WTC11 (cell line): ENCODE measurements around the gene GNPTG. TPM values are rescaled to one million over a fixed set of nuclear protein-coding genes. Genes with fewer than 3 reads are reported as not detected.
A peak's percentile ranks its signal among the peaks of the same experiment; 100 is the strongest.

ENCODE experiments used
- ATAC-seq: fragments of 200-7000 bp; cut with Tn5 transposase; 2 replicates; pipeline ENCODE4 v1.10.0; 2021; ENCODE audit warnings: mild to moderate bottlenecking, moderate library complexity
- CTCF ChIA-PET: fragments of 300-600 bp; sonication (Branson Sonifier 250); formaldehyde crosslinking; loops from one replicate; lab custom pipeline; 2021; ENCODE audit warnings: antibody characterized with exemption; lab: Charles Lee
- POLR2A ChIA-PET: fragments of 350-600 bp; sonication (Branson Sonifier 250); formaldehyde crosslinking; loops from one replicate; lab custom pipeline; 2021; ENCODE audit warnings: antibody characterized with exemption; lab: Charles Lee
- DNase-seq: peaks from one replicate; pipeline ENCODE4 v3.0.0; 2021; ENCODE audit warnings: low spot score
- H3K27ac Mint-ChIP-seq: 2 replicates; pipeline ENCODE4 v1.8.0; 2021; ENCODE audit warnings: mixed read lengths
- H3K27me3 Mint-ChIP-seq: 2 replicates; pipeline ENCODE4 v1.8.0; 2021; ENCODE audit warnings: low read depth, mild to moderate bottlenecking, moderate library complexity, mixed read lengths
- H3K36me3 Mint-ChIP-seq: 2 replicates; pipeline ENCODE4 v1.8.0; 2021; ENCODE audit warnings: mixed read lengths
- H3K4me1 Mint-ChIP-seq: 2 replicates; pipeline ENCODE4 v1.8.0; 2022; ENCODE audit warnings: mixed read lengths
- H3K4me3 Mint-ChIP-seq: 2 replicates; pipeline ENCODE4 v1.8.0; 2021; ENCODE audit warnings: mild to moderate bottlenecking, moderate library complexity, mixed read lengths
- H3K9me3 Mint-ChIP-seq: 2 replicates; pipeline ENCODE4 v1.8.0; 2021; ENCODE audit warnings: mixed read lengths
- EMX1 ChIP-seq: fragments of 250-450 bp; sonication (Bioruptor Pico); IDR thresholded peaks from 2 replicates; pipeline ENCODE4 v1.8.0; 2021; ENCODE audit warnings: mild to moderate bottlenecking
- IRF2 ChIP-seq: sonication (generic); formaldehyde crosslinking; IDR thresholded peaks from 2 replicates; pipeline ENCODE4 v1.8.0; 2022; ENCODE audit warnings: low read depth, missing genetic modification reagents, borderline replicate concordance
- JUN ChIP-seq: sonication (generic); formaldehyde crosslinking; IDR thresholded peaks from 2 replicates; pipeline ENCODE4 v1.8.0; 2023; ENCODE audit warnings: mild to moderate bottlenecking, missing genetic modification reagents
- NR1H2 ChIP-seq: sonication (generic); formaldehyde crosslinking; IDR thresholded peaks from 2 replicates; pipeline ENCODE4 v1.9.0; 2021; ENCODE audit warnings: mild to moderate bottlenecking, moderate library complexity, missing genetic modification reagents
- NR3C1 ChIP-seq: sonication (generic); formaldehyde crosslinking; conservative IDR thresholded peaks from 2 replicates; pipeline ENCODE4 v1.8.1; 2023; ENCODE audit warnings: low read depth, mild to moderate bottlenecking, missing genetic modification reagents
- PRRX2 ChIP-seq: fragments of 250-450 bp; sonication (Bioruptor Pico); IDR thresholded peaks from 2 replicates; pipeline ENCODE4 v1.8.0; 2021; ENCODE audit warnings: mild to moderate bottlenecking
- RELA ChIP-seq: sonication (generic); formaldehyde crosslinking; IDR thresholded peaks from 2 replicates; pipeline ENCODE4 v1.8.1; 2022; ENCODE audit warnings: missing genetic modification reagents, mild to moderate bottlenecking, borderline replicate concordance
- RORB ChIP-seq: fragments of 250-450 bp; sonication (Bioruptor Pico); IDR thresholded peaks from 2 replicates; pipeline ENCODE4 v1.9.0; 2021; ENCODE audit warnings: mild to moderate bottlenecking
- SOX15 ChIP-seq: fragments of 250-450 bp; sonication (Bioruptor Pico); IDR thresholded peaks from 2 replicates; pipeline ENCODE4 v1.9.0; 2021; ENCODE audit warnings: mild to moderate bottlenecking
- TP53 ChIP-seq: sonication (generic); formaldehyde crosslinking; IDR thresholded peaks from 2 replicates; pipeline ENCODE4 v1.8.1; 2023; ENCODE audit warnings: mild to moderate bottlenecking, missing genetic modification reagents
- ZNF219 ChIP-seq: sonication (generic); formaldehyde crosslinking; IDR thresholded peaks from 2 replicates; pipeline ENCODE4 v1.8.0; 2023; ENCODE audit warnings: missing genetic modification reagents, mild to moderate bottlenecking, borderline replicate concordance
- ZNF263 ChIP-seq: sonication (generic); formaldehyde crosslinking; IDR thresholded peaks from 2 replicates; pipeline ENCODE4 v1.8.1; 2022; ENCODE audit warnings: low read depth, mild to moderate bottlenecking, moderate library complexity, missing genetic modification reagents
- ZNF416 ChIP-seq: fragments of 250-450 bp; sonication (Bioruptor Pico); IDR thresholded peaks from 2 replicates; pipeline ENCODE4 v1.9.0; 2021; ENCODE audit warnings: mild to moderate bottlenecking, inconsistent platforms
- total RNA-seq: library from RNA; stranded (reverse); gene quantifications from 3 replicates; pipeline ENCODE4 v1.2.3, GENCODE V29; 2021
- TF ChIP-seq, protein P1 (sequence below): sonication (generic); formaldehyde crosslinking; IDR thresholded peaks from 2 replicates; pipeline ENCODE4 v1.8.1; 2022; ENCODE audit warnings: missing genetic modification reagents, borderline replicate concordance
- TF ChIP-seq, protein P2 (sequence below): sonication (generic); formaldehyde crosslinking; IDR thresholded peaks from 2 replicates; pipeline ENCODE4 v1.8.1; 2023; ENCODE audit warnings: mild to moderate bottlenecking, missing genetic modification reagents, borderline replicate concordance
- TF ChIP-seq, protein P3 (sequence below): sonication (generic); formaldehyde crosslinking; IDR thresholded peaks from 2 replicates; pipeline ENCODE4 v1.8.1; 2023; ENCODE audit warnings: mild to moderate bottlenecking, missing genetic modification reagents, moderate library complexity
- TF ChIP-seq, protein P4 (sequence below): sonication (generic); formaldehyde crosslinking; conservative IDR thresholded peaks from 2 replicates; pipeline ENCODE4 v1.8.1; 2023; ENCODE audit warnings: mild to moderate bottlenecking, low read depth, missing genetic modification reagents, moderate library complexity
- TF ChIP-seq, protein P5 (sequence below): sonication (generic); formaldehyde crosslinking; IDR thresholded peaks from 2 replicates; pipeline ENCODE4 v1.8.1; 2023; ENCODE audit warnings: mild to moderate bottlenecking, missing genetic modification reagents
- TF ChIP-seq, protein P6 (sequence below): sonication (generic); formaldehyde crosslinking; IDR thresholded peaks from 2 replicates; pipeline ENCODE4 v1.8.0; 2023; ENCODE audit warnings: missing genetic modification reagents, mild to moderate bottlenecking, borderline replicate concordance
- TF ChIP-seq, protein P7 (sequence below): sonication (generic); formaldehyde crosslinking; IDR thresholded peaks from 2 replicates; pipeline ENCODE4 v1.8.1; 2023; ENCODE audit warnings: mild to moderate bottlenecking, moderate library complexity, missing genetic modification reagents

Gene GNPTG
- total RNA-seq, 1 experiment from 2014 or later, result 35.9 TPM

DNA sequence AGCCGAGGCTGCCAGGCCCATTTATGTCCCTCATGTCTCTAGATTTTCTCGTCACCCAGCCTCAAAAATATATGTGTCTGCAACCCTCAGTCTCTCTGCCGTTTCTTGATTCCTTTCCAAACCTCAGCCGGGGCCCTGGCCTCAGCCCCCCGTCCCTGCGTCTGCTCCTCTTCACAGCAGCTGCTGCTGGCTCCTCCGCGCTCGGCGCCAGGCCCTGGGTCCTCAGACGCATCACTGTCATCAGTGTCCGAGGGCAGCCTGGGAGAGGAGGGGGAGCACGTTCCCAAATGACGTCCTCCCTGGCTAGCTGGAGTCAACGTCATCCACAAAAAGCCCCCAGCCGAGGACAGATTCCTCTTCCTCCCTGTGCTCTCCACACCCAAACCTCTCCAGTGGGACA is 2.4 kb upstream of the GNPTG start (continued):
- TF ChIP-seq ZNF416 (CRISPR knock-in tag), result no peak

DNA sequence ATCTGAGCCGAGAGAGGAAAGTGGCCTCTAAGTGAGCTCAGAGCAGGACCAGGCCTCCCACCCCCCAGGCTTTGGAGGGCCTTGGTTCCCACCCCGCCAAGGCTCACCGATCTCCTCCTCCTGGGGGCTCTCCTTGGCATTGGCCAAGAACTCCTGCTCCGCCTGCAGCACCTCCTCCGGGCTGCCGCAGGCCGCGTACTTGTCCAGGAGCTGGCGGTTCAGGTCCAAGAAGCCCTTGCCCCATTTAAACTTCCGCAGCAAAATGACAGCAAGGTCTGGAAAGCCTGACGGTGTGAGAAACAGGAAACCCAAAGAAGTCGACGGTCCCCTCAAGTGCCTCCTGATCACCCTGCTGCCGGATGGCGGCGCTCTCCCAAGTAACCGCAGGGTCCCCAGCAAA is 1.8 kb upstream of the GNPTG start:
- Mint-ChIP-seq H3K4me1 (peaks cover 9% of the 10 kb centered on the region), H3K4me3 (peak overlapping the region; percentile 76), H3K9me3 (no peaks in the 10 kb centered on the region), H3K27ac (no peak overlapping the region), H3K36me3 (no peaks in the 10 kb centered on the region; the same call in 1 of the 2 replicates), H3K27me3 (no peaks in the 10 kb centered on the region)
- ATAC-seq (no peak), DNase-seq (no peak)
- ChIA-PET CTCF (interaction anchor here (0.5 to 1.6 kb wide), 2 partner anchors 8 to 21 kb away, joined by 3 to 7 read pairs; no protein-coding TSS in a partner anchor), POLR2A (no interaction called here)
- TF ChIP-seq RORB (CRISPR knock-in tag) (no peak), ZNF219 (CRISPR knock-in tag) (no peak), ZNF263 (CRISPR knock-in tag) (no peak), TP53 (CRISPR knock-in tag) (no peak), EMX1 (CRISPR knock-in tag) (no peak), NR3C1 (CRISPR knock-in tag) (no peak), NR1H2 (CRISPR knock-in tag) (no peak), PRRX2 (no peak), IRF2 (CRISPR knock-in tag) (no peak), RELA (CRISPR knock-in tag) (no peak), SOX15 (CRISPR knock-in tag) (no peak), JUN (CRISPR knock-in tag) (no peak)
- TF ChIP-seq, protein P1, sequence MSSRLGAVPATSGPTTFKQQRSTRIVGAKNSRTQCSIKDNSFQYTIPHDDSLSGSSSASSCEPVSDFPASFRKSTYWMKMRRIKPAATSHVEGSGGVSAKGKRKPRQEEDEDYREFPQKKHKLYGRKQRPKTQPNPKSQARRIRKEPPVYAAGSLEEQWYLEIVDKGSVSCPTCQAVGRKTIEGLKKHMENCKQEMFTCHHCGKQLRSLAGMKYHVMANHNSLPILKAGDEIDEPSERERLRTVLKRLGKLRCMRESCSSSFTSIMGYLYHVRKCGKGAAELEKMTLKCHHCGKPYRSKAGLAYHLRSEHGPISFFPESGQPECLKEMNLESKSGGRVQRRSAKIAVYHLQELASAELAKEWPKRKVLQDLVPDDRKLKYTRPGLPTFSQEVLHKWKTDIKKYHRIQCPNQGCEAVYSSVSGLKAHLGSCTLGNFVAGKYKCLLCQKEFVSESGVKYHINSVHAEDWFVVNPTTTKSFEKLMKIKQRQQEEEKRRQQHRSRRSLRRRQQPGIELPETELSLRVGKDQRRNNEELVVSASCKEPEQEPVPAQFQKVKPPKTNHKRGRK, result no peak
- TF ChIP-seq, protein P2, sequence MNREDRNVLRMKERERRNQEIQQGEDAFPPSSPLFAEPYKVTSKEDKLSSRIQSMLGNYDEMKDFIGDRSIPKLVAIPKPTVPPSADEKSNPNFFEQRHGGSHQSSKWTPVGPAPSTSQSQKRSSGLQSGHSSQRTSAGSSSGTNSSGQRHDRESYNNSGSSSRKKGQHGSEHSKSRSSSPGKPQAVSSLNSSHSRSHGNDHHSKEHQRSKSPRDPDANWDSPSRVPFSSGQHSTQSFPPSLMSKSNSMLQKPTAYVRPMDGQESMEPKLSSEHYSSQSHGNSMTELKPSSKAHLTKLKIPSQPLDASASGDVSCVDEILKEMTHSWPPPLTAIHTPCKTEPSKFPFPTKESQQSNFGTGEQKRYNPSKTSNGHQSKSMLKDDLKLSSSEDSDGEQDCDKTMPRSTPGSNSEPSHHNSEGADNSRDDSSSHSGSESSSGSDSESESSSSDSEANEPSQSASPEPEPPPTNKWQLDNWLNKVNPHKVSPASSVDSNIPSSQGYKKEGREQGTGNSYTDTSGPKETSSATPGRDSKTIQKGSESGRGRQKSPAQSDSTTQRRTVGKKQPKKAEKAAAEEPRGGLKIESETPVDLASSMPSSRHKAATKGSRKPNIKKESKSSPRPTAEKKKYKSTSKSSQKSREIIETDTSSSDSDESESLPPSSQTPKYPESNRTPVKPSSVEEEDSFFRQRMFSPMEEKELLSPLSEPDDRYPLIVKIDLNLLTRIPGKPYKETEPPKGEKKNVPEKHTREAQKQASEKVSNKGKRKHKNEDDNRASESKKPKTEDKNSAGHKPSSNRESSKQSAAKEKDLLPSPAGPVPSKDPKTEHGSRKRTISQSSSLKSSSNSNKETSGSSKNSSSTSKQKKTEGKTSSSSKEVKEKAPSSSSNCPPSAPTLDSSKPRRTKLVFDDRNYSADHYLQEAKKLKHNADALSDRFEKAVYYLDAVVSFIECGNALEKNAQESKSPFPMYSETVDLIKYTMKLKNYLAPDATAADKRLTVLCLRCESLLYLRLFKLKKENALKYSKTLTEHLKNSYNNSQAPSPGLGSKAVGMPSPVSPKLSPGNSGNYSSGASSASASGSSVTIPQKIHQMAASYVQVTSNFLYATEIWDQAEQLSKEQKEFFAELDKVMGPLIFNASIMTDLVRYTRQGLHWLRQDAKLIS, result no peak
- TF ChIP-seq, protein P3, sequence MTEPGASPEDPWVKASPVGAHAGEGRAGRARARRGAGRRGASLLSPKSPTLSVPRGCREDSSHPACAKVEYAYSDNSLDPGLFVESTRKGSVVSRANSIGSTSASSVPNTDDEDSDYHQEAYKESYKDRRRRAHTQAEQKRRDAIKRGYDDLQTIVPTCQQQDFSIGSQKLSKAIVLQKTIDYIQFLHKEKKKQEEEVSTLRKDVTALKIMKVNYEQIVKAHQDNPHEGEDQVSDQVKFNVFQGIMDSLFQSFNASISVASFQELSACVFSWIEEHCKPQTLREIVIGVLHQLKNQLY, result no peak
- TF ChIP-seq, protein P4, sequence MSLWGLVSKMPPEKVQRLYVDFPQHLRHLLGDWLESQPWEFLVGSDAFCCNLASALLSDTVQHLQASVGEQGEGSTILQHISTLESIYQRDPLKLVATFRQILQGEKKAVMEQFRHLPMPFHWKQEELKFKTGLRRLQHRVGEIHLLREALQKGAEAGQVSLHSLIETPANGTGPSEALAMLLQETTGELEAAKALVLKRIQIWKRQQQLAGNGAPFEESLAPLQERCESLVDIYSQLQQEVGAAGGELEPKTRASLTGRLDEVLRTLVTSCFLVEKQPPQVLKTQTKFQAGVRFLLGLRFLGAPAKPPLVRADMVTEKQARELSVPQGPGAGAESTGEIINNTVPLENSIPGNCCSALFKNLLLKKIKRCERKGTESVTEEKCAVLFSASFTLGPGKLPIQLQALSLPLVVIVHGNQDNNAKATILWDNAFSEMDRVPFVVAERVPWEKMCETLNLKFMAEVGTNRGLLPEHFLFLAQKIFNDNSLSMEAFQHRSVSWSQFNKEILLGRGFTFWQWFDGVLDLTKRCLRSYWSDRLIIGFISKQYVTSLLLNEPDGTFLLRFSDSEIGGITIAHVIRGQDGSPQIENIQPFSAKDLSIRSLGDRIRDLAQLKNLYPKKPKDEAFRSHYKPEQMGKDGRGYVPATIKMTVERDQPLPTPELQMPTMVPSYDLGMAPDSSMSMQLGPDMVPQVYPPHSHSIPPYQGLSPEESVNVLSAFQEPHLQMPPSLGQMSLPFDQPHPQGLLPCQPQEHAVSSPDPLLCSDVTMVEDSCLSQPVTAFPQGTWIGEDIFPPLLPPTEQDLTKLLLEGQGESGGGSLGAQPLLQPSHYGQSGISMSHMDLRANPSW (CRISPR knock-in tag), result no peak
- TF ChIP-seq, protein P5, sequence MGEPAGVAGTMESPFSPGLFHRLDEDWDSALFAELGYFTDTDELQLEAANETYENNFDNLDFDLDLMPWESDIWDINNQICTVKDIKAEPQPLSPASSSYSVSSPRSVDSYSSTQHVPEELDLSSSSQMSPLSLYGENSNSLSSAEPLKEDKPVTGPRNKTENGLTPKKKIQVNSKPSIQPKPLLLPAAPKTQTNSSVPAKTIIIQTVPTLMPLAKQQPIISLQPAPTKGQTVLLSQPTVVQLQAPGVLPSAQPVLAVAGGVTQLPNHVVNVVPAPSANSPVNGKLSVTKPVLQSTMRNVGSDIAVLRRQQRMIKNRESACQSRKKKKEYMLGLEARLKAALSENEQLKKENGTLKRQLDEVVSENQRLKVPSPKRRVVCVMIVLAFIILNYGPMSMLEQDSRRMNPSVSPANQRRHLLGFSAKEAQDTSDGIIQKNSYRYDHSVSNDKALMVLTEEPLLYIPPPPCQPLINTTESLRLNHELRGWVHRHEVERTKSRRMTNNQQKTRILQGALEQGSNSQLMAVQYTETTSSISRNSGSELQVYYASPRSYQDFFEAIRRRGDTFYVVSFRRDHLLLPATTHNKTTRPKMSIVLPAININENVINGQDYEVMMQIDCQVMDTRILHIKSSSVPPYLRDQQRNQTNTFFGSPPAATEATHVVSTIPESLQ, result no peak
- TF ChIP-seq, protein P6, sequence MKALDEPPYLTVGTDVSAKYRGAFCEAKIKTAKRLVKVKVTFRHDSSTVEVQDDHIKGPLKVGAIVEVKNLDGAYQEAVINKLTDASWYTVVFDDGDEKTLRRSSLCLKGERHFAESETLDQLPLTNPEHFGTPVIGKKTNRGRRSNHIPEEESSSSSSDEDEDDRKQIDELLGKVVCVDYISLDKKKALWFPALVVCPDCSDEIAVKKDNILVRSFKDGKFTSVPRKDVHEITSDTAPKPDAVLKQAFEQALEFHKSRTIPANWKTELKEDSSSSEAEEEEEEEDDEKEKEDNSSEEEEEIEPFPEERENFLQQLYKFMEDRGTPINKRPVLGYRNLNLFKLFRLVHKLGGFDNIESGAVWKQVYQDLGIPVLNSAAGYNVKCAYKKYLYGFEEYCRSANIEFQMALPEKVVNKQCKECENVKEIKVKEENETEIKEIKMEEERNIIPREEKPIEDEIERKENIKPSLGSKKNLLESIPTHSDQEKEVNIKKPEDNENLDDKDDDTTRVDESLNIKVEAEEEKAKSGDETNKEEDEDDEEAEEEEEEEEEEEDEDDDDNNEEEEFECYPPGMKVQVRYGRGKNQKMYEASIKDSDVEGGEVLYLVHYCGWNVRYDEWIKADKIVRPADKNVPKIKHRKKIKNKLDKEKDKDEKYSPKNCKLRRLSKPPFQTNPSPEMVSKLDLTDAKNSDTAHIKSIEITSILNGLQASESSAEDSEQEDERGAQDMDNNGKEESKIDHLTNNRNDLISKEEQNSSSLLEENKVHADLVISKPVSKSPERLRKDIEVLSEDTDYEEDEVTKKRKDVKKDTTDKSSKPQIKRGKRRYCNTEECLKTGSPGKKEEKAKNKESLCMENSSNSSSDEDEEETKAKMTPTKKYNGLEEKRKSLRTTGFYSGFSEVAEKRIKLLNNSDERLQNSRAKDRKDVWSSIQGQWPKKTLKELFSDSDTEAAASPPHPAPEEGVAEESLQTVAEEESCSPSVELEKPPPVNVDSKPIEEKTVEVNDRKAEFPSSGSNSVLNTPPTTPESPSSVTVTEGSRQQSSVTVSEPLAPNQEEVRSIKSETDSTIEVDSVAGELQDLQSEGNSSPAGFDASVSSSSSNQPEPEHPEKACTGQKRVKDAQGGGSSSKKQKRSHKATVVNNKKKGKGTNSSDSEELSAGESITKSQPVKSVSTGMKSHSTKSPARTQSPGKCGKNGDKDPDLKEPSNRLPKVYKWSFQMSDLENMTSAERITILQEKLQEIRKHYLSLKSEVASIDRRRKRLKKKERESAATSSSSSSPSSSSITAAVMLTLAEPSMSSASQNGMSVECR, result no peak
- TF ChIP-seq, protein P7, sequence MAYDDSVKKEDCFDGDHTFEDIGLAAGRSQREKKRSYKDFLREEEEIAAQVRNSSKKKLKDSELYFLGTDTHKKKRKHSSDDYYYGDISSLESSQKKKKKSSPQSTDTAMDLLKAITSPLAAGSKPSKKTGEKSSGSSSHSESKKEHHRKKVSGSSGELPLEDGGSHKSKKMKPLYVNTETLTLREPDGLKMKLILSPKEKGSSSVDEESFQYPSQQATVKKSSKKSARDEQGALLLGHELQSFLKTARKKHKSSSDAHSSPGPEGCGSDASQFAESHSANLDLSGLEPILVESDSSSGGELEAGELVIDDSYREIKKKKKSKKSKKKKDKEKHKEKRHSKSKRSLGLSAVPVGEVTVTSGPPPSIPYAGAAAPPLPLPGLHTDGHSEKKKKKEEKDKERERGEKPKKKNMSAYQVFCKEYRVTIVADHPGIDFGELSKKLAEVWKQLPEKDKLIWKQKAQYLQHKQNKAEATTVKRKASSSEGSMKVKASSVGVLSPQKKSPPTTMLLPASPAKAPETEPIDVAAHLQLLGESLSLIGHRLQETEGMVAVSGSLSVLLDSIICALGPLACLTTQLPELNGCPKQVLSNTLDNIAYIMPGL (CRISPR knock-in tag), result no peak
